Liver (tissue), 9 donors: ENCODE data around the gene APBA2. TPM values are rescaled to one million over a fixed set of nuclear protein-coding genes. Genes with fewer than 3 reads are reported as not detected.
"Not testable (repeated sequence)": the region's sequence is repeated elsewhere in the genome, so short reads cannot be mapped to it uniquely, and the experiment has no call there.

Experiments used
- DNase-seq: peaks from one replicate; pipeline ENCODE4 v3.0.0-alpha.2; 2017; ENCODE audit warnings: low spot score
- H3K27ac ChIP-seq, 2 donors: one replicate each; pipeline ENCODE4 v1.7.0; 2013; ENCODE audit warnings: inconsistent platforms in 2 of 2, low read length in 2 of 2, control low read depth in 1 of 2, low read depth in 1 of 2, mild to moderate bottlenecking in 1 of 2
- H3K27me3 ChIP-seq, 4 donors: one replicate each; pipeline versions ENCODE4 v1.6.1 to v1.7.0; 2013; ENCODE audit warnings: low read length in 3 of 4, inconsistent platforms in 1 of 4, mild to moderate bottlenecking in 1 of 4, moderate library complexity in 1 of 4; ENCODE audit not compliant: control insufficient read depth in 4 of 4, insufficient read depth in 4 of 4
- H3K36me3 ChIP-seq, 4 donors: one replicate each; pipeline versions ENCODE4 v1.6.1 to v1.7.0; 2013; ENCODE audit warnings: low read length in 3 of 4, mild to moderate bottlenecking in 3 of 4, low read depth in 1 of 4, moderate library complexity in 1 of 4; ENCODE audit not compliant: control insufficient read depth in 4 of 4, insufficient read depth in 3 of 4
- H3K4me1 ChIP-seq, 4 donors: one replicate each; pipeline versions ENCODE4 v1.6.1 to v1.7.0; 2013; ENCODE audit warnings: low read length in 3 of 4, mild to moderate bottlenecking in 3 of 4, moderate library complexity in 1 of 4; ENCODE audit not compliant: control insufficient read depth in 4 of 4, insufficient read depth in 4 of 4
- H3K4me3 ChIP-seq, 3 donors: one replicate each; pipeline versions ENCODE4 v1.6.1 to v1.7.0; 2013; ENCODE audit warnings: low read length in 3 of 3, control low read depth in 1 of 3, low read depth in 1 of 3, mild to moderate bottlenecking in 1 of 3
- H3K9ac ChIP-seq, 2 donors: one replicate each; pipeline ENCODE4 v1.7.0; 2013; ENCODE audit warnings: low read length in 2 of 2, mild to moderate bottlenecking in 2 of 2, moderate library complexity in 2 of 2, control low read depth in 1 of 2, low read depth in 1 of 2
- H3K9me3 ChIP-seq, 4 donors: one replicate each; pipeline versions ENCODE4 v1.6.1 to v1.7.0; 2013; ENCODE audit warnings: low read length in 3 of 4; ENCODE audit not compliant: control insufficient read depth in 4 of 4
- EGR1 ChIP-seq, 2 donors: IDR thresholded peaks; 2 replicates each; pipeline ENCODE4 v1.6.1; 2016 to 2018; ENCODE audit warnings: antibody characterized with exemption in 2 of 2, low read depth in 2 of 2
- FOXA1 ChIP-seq: IDR thresholded peaks from 2 replicates; pipeline ENCODE4 v1.6.1; 2016; ENCODE audit warnings: antibody characterized with exemption
- FOXA2 ChIP-seq: IDR thresholded peaks from 2 replicates; pipeline ENCODE4 v1.6.1; 2016; ENCODE audit warnings: antibody characterized with exemption
- HNF4A ChIP-seq, 2 donors: conservative IDR thresholded peaks; 2 replicates each; pipeline ENCODE4 v1.6.1; 2016; ENCODE audit warnings: antibody characterized with exemption in 2 of 2, mild to moderate bottlenecking in 2 of 2
- JUND ChIP-seq, 2 donors: IDR thresholded peaks; 2 replicates each; pipeline ENCODE4 v1.6.1; 2016; ENCODE audit warnings: antibody characterized with exemption in 2 of 2
- RAD21 ChIP-seq, 2 donors: IDR thresholded peaks; 2 replicates each; pipeline ENCODE4 v1.6.1; 2016; ENCODE audit warnings: antibody characterized with exemption in 2 of 2, mild to moderate bottlenecking in 2 of 2
- RXRA ChIP-seq, 2 donors: IDR thresholded peaks; 2 replicates each; pipeline ENCODE4 v1.6.1; 2017 to 2018; ENCODE audit warnings: antibody characterized with exemption in 2 of 2, mild to moderate bottlenecking in 1 of 2
- SP1 ChIP-seq: IDR thresholded peaks from 2 replicates; pipeline ENCODE4 v1.6.1; 2018; ENCODE audit warnings: antibody characterized with exemption, mild to moderate bottlenecking
- YY1 ChIP-seq: IDR thresholded peaks from 2 replicates; pipeline ENCODE4 v1.6.1; 2016; ENCODE audit warnings: antibody characterized with exemption, mild to moderate bottlenecking
- WGBS: extraction: QIAGEN DNeasy Blood & Tissue Kit; methylation state at CpG from one replicate; pipeline ENCODE4 v1.1.7; 2013; 5-methylcytosine and 5-hydroxymethylcytosine counted together
- polyA plus RNA-seq, 2 donors: library from polyadenylated mRNA; stranded (reverse) in 1 of 2; unstranded in 1 of 2; fragments of 200-250 nt in 1 of 2; fragments of >200 nt in 1 of 2; fragmentation: Nextera tagmentation in 1 of 2; extraction: Ambion mirVana in 1 of 2; gene quantifications; one replicate each; pipeline versions ENCODE4 v1.2.1 to v1.2.3, GENCODE V29; 2013 to 2015
- total RNA-seq, 2 donors: library from RNA; depleted of rRNA; stranded (reverse); fragments of >200 nt; gene quantifications; one replicate each; pipeline ENCODE4 v1.2.3, GENCODE V29; 2014
- TF ChIP-seq, protein P1 (sequence below): IDR thresholded peaks from 2 replicates; pipeline ENCODE4 v1.6.1; 2016; ENCODE audit warnings: antibody characterized with exemption
- TF ChIP-seq, protein P2 (sequence below): IDR thresholded peaks from 2 replicates; pipeline ENCODE4 v1.6.1; 2016; ENCODE audit warnings: antibody characterized with exemption
- TF ChIP-seq, protein P3 (sequence below): IDR thresholded peaks from 2 replicates; pipeline ENCODE4 v1.6.1; 2016; ENCODE audit warnings: antibody characterized with exemption
- TF ChIP-seq, protein P4 (sequence below): IDR thresholded peaks from 2 replicates; pipeline ENCODE4 v1.6.1; 2016; ENCODE audit warnings: antibody characterized with exemption, mild to moderate bottlenecking
- donor health status: healthy.
- donor health status: healthy.
- donor health status: healthy.
- donor health status: healthy.
- donor health status: healthy.

The APBA2 gene
- total and polyA plus RNA-seq, 4 donors = 0.38 to 2.9 (median 1.7) TPM

DNA sequence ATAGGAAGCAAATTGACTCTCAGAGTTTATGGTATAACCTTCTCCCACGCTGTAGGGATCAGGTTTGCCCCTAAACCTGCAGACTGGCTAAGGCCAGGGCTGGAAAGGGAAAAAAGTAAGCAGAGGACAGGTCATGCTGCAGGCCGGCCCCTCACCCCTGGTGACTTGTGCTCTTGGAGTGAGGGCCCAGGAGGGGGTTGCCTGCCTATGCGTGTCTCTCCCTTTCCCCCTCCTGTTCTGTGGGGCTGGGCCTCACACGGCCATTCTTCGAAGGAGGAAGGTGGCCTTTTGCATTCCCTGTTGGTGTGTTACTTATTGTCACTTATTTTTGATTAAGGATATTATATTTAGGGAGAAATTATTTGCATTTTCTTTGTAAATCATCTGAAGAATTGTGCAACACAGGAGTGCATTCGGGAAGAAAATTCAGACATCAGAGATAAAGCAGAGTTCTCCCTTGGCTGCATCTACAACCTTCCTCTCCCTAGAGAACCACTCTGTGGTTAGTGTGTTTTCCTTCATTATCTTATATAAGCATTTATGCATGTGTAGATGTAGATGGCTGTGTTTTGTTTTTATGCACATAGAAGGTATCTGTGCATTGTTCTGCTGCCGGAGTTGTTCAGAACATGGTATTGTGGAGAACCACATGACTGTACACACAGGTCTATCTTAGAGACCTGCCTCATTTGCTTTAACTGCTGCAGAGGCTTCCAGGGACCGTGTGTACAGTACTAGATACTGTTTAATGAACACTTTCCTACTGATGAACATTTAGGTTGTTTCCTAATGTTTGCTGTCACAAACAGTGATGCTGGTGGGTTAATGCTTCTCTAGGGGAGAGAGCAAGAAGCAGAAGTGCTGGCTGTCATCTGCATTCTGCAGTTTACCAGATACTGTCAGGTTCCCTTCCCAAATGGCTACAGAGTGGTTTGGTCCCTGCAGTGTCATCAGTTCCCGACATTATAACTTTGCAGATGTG lies 133.5 kb downstream of the APBA2 start:
- Histone ChIP-seq H3K9me3 (no peaks in the 10 kb centered on the region), H3K9ac (no peak overlapping the region), H3K27me3 (no peaks in the 10 kb centered on the region), H3K4me3 (no peak overlapping the region), H3K4me1 (no peaks in the 10 kb centered on the region), H3K27ac (no peak overlapping the region), H3K36me3 (no peaks in the 10 kb centered on the region)
- no peak for DNase-seq
- TF ChIP-seq YY1 (no peak), RXRA (IDR thresholded peaks at IDR 0.05) (no peak)
- WGBS = 70% methylated on average over 9 of the region's 9 CpGs

GRCh38 chr15:29021857-29022256 lies 136.1 kb downstream of the APBA2 start:
- TF ChIP-seq, protein P1, sequence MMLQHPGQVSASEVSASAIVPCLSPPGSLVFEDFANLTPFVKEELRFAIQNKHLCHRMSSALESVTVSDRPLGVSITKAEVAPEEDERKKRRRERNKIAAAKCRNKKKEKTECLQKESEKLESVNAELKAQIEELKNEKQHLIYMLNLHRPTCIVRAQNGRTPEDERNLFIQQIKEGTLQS = no peak
- TF ChIP-seq YY1 (no peak), RXRA (IDR thresholded peaks at IDR 0.05) (no peak), FOXA1 (no peak)
- TF ChIP-seq, protein P2, sequence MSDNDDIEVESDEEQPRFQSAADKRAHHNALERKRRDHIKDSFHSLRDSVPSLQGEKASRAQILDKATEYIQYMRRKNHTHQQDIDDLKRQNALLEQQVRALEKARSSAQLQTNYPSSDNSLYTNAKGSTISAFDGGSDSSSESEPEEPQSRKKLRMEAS = no peak
- Histone ChIP-seq H3K9ac (no peak overlapping the region), H3K4me3 (no peak overlapping the region), H3K4me1 (no peaks in the 10 kb centered on the region), H3K36me3 (no peaks in the 10 kb centered on the region), H3K27ac (no peak overlapping the region), H3K9me3 (no peaks in the 10 kb centered on the region), H3K27me3 (peaks cover 0 to 5% (median 0%) of the 10 kb centered on the region in 4 donors)
- 87% methylated on average over 7 of the region's 7 CpGs for WGBS
- no peak for DNase-seq

- H3K9me3 ChIP-seq = no peaks in the 10 kb centered on the region
- H3K4me3 ChIP-seq = no peak overlapping the region
- DNase-seq = no peak
- no peak overlapping the region for H3K27ac ChIP-seq
- H3K27me3 ChIP-seq = peaks cover 0 to 5% (median 0%) of the 10 kb centered on the region in 4 donors
- H3K36me3 ChIP-seq = no peaks in the 10 kb centered on the region
- H3K4me1 ChIP-seq = no peaks in the 10 kb centered on the region
- 60% methylated on average over 5 of the region's 5 CpGs for WGBS
- no peak overlapping the region for H3K9ac ChIP-seq
- TF ChIP-seq, protein P1 = no peak
- TF ChIP-seq SP1 (no peak), HNF4A (conservative IDR thresholded peaks at IDR 0.05) (no peak), JUND (IDR thresholded peaks at IDR 0.05) (no peak), RAD21 (IDR thresholded peaks at IDR 0.05) (no peak), EGR1 (IDR thresholded peaks at IDR 0.05; ENCODE audit: low read depth in 2 of 2) (no peak), FOXA2 (no peak), FOXA1 (no peak)
- TF ChIP-seq, protein P3, sequence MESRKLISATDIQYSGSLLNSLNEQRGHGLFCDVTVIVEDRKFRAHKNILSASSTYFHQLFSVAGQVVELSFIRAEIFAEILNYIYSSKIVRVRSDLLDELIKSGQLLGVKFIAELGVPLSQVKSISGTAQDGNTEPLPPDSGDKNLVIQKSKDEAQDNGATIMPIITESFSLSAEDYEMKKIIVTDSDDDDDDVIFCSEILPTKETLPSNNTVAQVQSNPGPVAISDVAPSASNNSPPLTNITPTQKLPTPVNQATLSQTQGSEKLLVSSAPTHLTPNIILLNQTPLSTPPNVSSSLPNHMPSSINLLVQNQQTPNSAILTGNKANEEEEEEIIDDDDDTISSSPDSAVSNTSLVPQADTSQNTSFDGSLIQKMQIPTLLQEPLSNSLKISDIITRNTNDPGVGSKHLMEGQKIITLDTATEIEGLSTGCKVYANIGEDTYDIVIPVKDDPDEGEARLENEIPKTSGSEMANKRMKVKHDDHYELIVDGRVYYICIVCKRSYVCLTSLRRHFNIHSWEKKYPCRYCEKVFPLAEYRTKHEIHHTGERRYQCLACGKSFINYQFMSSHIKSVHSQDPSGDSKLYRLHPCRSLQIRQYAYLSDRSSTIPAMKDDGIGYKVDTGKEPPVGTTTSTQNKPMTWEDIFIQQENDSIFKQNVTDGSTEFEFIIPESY = no peak
- TF ChIP-seq, protein P4, sequence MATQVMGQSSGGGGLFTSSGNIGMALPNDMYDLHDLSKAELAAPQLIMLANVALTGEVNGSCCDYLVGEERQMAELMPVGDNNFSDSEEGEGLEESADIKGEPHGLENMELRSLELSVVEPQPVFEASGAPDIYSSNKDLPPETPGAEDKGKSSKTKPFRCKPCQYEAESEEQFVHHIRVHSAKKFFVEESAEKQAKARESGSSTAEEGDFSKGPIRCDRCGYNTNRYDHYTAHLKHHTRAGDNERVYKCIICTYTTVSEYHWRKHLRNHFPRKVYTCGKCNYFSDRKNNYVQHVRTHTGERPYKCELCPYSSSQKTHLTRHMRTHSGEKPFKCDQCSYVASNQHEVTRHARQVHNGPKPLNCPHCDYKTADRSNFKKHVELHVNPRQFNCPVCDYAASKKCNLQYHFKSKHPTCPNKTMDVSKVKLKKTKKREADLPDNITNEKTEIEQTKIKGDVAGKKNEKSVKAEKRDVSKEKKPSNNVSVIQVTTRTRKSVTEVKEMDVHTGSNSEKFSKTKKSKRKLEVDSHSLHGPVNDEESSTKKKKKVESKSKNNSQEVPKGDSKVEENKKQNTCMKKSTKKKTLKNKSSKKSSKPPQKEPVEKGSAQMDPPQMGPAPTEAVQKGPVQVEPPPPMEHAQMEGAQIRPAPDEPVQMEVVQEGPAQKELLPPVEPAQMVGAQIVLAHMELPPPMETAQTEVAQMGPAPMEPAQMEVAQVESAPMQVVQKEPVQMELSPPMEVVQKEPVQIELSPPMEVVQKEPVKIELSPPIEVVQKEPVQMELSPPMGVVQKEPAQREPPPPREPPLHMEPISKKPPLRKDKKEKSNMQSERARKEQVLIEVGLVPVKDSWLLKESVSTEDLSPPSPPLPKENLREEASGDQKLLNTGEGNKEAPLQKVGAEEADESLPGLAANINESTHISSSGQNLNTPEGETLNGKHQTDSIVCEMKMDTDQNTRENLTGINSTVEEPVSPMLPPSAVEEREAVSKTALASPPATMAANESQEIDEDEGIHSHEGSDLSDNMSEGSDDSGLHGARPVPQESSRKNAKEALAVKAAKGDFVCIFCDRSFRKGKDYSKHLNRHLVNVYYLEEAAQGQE = no peak
These were observed 138.9 kb downstream of the APBA2 start for GRCh38 chr15:29024662-29025061.

DNA sequence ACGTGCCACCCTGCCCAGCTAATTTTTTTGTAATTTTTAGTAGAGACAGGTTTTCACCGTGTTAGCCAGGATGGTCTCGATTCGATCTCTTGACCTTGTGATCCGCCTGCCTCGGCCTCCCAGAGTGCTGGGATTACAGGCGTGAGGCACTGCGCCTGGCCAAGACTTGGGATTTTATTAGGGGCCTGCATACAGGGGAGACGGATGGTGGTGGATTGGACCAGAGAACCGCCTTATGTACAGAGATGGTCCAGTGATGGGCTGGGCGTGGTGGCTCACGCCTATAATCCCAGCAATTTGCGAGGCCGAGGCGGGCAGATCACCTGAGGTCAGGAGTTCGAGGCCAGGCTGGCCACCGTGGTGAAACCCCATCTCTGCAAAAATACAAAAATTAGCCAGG lies 139.6 kb downstream of the APBA2 start:
- not testable (repeated sequence) for DNase-seq, H3K4me3 ChIP-seq, H3K27ac ChIP-seq, H3K4me1 ChIP-seq, H3K9ac ChIP-seq, H3K27me3 ChIP-seq, H3K36me3 ChIP-seq, H3K9me3 ChIP-seq
- WGBS = 95% methylated on average over 17 of the region's 17 CpGs
